ENCODE data around the gene SHB.

GRCh38 chr9:37923118-37923795 lies 145.8 kb downstream of the SHB start:
- TF ChIP-seq CTCF (optimal IDR thresholded peaks at IDR 0.05 in 1 of 3, IDR thresholded peaks at IDR 0.05 in 1 of 3, conservative IDR thresholded peaks at IDR 0.05 in 1 of 3; ENCODE audit: extremely low read depth in 1 of 3, insufficient read depth in 2 of 3, low read length in 3 of 3) (no peak), EZH2 (IDR thresholded peaks at IDR 0.05; ENCODE audit: low read length) (no peak)
